Measurements from ENCODE around the gene CD300E. TPM values are rescaled to one million over a fixed set of nuclear protein-coding genes. Genes with fewer than 3 reads are reported as not detected.

Gene CD300E
- polyA plus RNA-seq, 2 donors, result 0.02 to 0.12 TPM

- H3K4me1 ChIP-seq (ENCODE audit: control insufficient read depth in 2 of 2, insufficient read depth in 2 of 2, low read length in 1 of 2), result no peaks in the 10 kb centered on the region
- H3K27ac ChIP-seq (ENCODE audit: low read depth in 2 of 2, low read length in 1 of 2), result no peak overlapping the region
- no peak overlapping the region for H3K4me3 ChIP-seq (ENCODE audit: low read depth in 1 of 2, low read length in 2 of 2)
- no peaks in the 10 kb centered on the region for H3K36me3 ChIP-seq (ENCODE audit: control insufficient read depth in 2 of 2, insufficient read depth in 2 of 2, low read length in 1 of 2)
- 56 to 61% methylated on average over 3 of the region's 3 CpGs for WGBS, 2 donors
- peaks cover 0 to 4% of the 10 kb centered on the region in 2 donors for H3K27me3 ChIP-seq (ENCODE audit: control insufficient read depth in 1 of 2, insufficient read depth in 2 of 2, low read length in 2 of 2)
- peaks cover 0 to 9% of the 10 kb centered on the region in 2 donors for H3K9me3 ChIP-seq (ENCODE audit: control insufficient read depth in 2 of 2, insufficient read depth in 1 of 2, low read depth in 1 of 2, low read length in 1 of 2)
These were observed 2.1 kb upstream of the CD300E start for GRCh38 chr17:74625661-74626060.

- WGBS, 2 donors, result 73 to 97% methylated on average over 1 of the region's 1 CpG
- no peaks in the 10 kb centered on the region for H3K4me1 ChIP-seq (ENCODE audit: control insufficient read depth in 2 of 2, insufficient read depth in 2 of 2, low read length in 1 of 2)
- H3K4me3 ChIP-seq (ENCODE audit: low read depth in 1 of 2, low read length in 2 of 2), result no peak overlapping the region
These were observed 593 bp upstream of the CD300E start for GRCh38 chr17:74624131-74624530.

DNA sequence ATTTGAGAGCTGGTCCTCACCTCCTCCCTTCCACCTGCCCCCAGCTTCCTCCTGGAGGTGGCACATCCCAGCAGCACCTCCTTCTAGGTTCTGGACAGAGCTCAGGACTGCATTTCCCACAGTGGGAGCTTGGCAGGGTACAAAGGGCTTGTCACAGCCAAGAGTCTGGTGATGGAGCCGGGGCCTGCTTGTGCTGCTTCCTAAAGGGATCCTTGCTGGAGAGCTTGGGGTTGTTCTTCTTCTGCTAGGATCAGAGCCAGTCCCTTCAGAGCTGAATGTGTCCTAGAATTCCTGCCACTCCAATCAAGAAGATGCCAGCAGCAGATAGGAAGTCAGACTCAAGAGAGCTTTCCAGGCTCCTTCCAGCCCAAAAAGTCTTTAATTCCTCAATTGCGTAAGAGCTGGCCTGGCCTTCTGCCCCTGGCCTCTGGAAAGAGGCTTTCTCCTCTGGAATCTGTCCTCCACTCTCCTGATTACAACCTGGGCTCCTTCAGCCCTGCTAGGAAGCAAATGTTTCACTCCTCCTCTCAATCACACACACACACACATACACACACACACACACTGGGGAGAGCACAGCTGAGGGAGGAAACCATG is 4.4 kb downstream of the CD300E start:
- Histone ChIP-seq H3K36me3 (ENCODE audit: control insufficient read depth in 2 of 2, insufficient read depth in 2 of 2, low read length in 1 of 2) (no peaks in the 10 kb centered on the region), H3K27me3 (ENCODE audit: control insufficient read depth in 1 of 2, insufficient read depth in 2 of 2, low read length in 2 of 2) (no peaks in the 10 kb centered on the region), H3K4me1 (ENCODE audit: control insufficient read depth in 2 of 2, insufficient read depth in 2 of 2, low read length in 1 of 2) (no peaks in the 10 kb centered on the region), H3K4me3 (ENCODE audit: low read depth in 1 of 2, low read length in 2 of 2) (no peak overlapping the region), H3K27ac (ENCODE audit: low read depth in 2 of 2, low read length in 1 of 2) (no peak overlapping the region), H3K9me3 (ENCODE audit: control insufficient read depth in 2 of 2, insufficient read depth in 1 of 2, low read depth in 1 of 2, low read length in 1 of 2) (no peaks in the 10 kb centered on the region)
- 61 to 70% methylated on average over 2 of the region's 2 CpGs for WGBS, 2 donors

More at GRCh38 chr17:74624131-74624530, 593 bp upstream of the CD300E start:
- Histone ChIP-seq H3K27me3 (ENCODE audit: control insufficient read depth in 1 of 2, insufficient read depth in 2 of 2, low read length in 2 of 2) (no peaks in the 10 kb centered on the region), H3K9me3 (ENCODE audit: control insufficient read depth in 2 of 2, insufficient read depth in 1 of 2, low read depth in 1 of 2, low read length in 1 of 2) (peaks cover 0 to 5% of the 10 kb centered on the region in 2 donors), H3K27ac (ENCODE audit: low read depth in 2 of 2, low read length in 1 of 2) (no peak overlapping the region), H3K36me3 (ENCODE audit: control insufficient read depth in 2 of 2, insufficient read depth in 2 of 2, low read length in 1 of 2) (no peaks in the 10 kb centered on the region)

DNA sequence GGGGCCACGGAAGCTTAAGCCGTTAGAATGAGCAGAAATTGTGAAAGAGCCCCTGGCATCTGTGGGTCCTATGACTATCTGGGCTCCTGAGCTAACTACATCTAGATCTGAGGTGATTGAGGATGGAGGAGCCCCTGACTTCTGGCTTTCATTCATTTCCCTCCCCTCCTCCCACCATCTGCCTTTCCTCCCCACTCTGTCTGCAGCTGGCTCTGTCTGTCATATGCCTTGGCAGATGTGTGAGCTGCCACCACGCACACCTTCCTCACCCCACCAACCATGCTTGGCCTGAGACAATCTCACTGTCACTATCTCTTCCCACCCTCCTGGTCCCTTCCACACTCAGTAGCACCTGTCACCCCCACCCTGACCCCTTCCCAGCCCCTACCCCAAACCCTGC is 5.1 kb downstream of the CD300E start:
- 54 to 59% methylated on average over 3 of the region's 3 CpGs for WGBS, 2 donors
- Histone ChIP-seq H3K4me3 (ENCODE audit: low read depth in 1 of 2, low read length in 2 of 2) (no peak overlapping the region), H3K27me3 (ENCODE audit: control insufficient read depth in 1 of 2, insufficient read depth in 2 of 2, low read length in 2 of 2) (no peaks in the 10 kb centered on the region), H3K27ac (ENCODE audit: low read depth in 2 of 2, low read length in 1 of 2) (no peak overlapping the region), H3K9me3 (ENCODE audit: control insufficient read depth in 2 of 2, insufficient read depth in 1 of 2, low read depth in 1 of 2, low read length in 1 of 2) (no peaks in the 10 kb centered on the region), H3K36me3 (ENCODE audit: control insufficient read depth in 2 of 2, insufficient read depth in 2 of 2, low read length in 1 of 2) (no peaks in the 10 kb centered on the region), H3K4me1 (ENCODE audit: control insufficient read depth in 2 of 2, insufficient read depth in 2 of 2, low read length in 1 of 2) (no peaks in the 10 kb centered on the region)

- H3K36me3 ChIP-seq (ENCODE audit: control insufficient read depth in 2 of 2, insufficient read depth in 2 of 2, low read length in 1 of 2), result no peaks in the 10 kb centered on the region
- no peaks in the 10 kb centered on the region for H3K27me3 ChIP-seq (ENCODE audit: control insufficient read depth in 1 of 2, insufficient read depth in 2 of 2, low read length in 2 of 2)
- no peak overlapping the region for H3K4me3 ChIP-seq (ENCODE audit: low read depth in 1 of 2, low read length in 2 of 2)
- WGBS, 2 donors, result 93 to 94% methylated on average over 7 of the region's 7 CpGs
- H3K27ac ChIP-seq (ENCODE audit: low read depth in 2 of 2, low read length in 1 of 2), result no peak overlapping the region
- H3K9me3 ChIP-seq (ENCODE audit: control insufficient read depth in 2 of 2, insufficient read depth in 1 of 2, low read depth in 1 of 2, low read length in 1 of 2), result no peaks in the 10 kb centered on the region
- no peaks in the 10 kb centered on the region for H3K4me1 ChIP-seq (ENCODE audit: control insufficient read depth in 2 of 2, insufficient read depth in 2 of 2, low read length in 1 of 2)
These were observed 6.8 kb downstream of the CD300E start for GRCh38 chr17:74616696-74617095.

GRCh38 chr17:74612046-74612445 is 11.5 kb downstream of the CD300E start:
- no peaks in the 10 kb centered on the region for H3K27me3 ChIP-seq (ENCODE audit: control insufficient read depth in 1 of 2, insufficient read depth in 2 of 2, low read length in 2 of 2)
- WGBS, 2 donors, result 83 to 85% methylated on average over 6 of the region's 6 CpGs

DNA sequence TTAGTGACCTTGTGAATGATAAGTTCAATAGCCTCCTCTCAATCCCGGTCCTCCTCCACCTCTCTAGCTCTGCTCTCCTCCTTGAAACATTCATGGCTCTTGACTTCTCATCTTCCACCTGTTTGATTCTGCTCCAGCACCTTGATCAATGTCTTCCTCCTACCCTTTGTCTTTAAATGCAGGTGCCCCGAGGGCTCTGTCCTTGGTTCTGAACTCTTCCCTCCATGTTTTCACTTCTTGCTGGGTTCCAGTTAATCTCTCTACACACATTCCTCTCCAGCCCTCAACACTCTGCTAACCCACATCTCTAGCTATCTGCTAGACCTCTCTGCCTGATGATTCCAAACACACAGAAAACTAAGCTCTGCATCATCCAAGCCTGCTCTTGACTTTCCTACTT is 13.4 kb downstream of the CD300E start:
- 25 to 32% methylated on average over 2 of the region's 2 CpGs for WGBS, 2 donors
- Histone ChIP-seq H3K36me3 (ENCODE audit: control insufficient read depth in 2 of 2, insufficient read depth in 2 of 2, low read length in 1 of 2) (no peaks in the 10 kb centered on the region), H3K27me3 (ENCODE audit: control insufficient read depth in 1 of 2, insufficient read depth in 2 of 2, low read length in 2 of 2) (no peaks in the 10 kb centered on the region), H3K27ac (ENCODE audit: low read depth in 2 of 2, low read length in 1 of 2) (no peak overlapping the region), H3K4me3 (ENCODE audit: low read depth in 1 of 2, low read length in 2 of 2) (no peak overlapping the region), H3K9me3 (ENCODE audit: control insufficient read depth in 2 of 2, insufficient read depth in 1 of 2, low read depth in 1 of 2, low read length in 1 of 2) (peaks cover 0 to 2% of the 10 kb centered on the region in 2 donors), H3K4me1 (ENCODE audit: control insufficient read depth in 2 of 2, insufficient read depth in 2 of 2, low read length in 1 of 2) (peaks cover 3 to 4% of the 10 kb centered on the region in 2 donors)

More at GRCh38 chr17:74612046-74612445, 11.5 kb downstream of the CD300E start:
- no peaks in the 10 kb centered on the region for H3K36me3 ChIP-seq (ENCODE audit: control insufficient read depth in 2 of 2, insufficient read depth in 2 of 2, low read length in 1 of 2)
- H3K4me1 ChIP-seq (ENCODE audit: control insufficient read depth in 2 of 2, insufficient read depth in 2 of 2, low read length in 1 of 2), result no peaks in the 10 kb centered on the region
- H3K9me3 ChIP-seq (ENCODE audit: control insufficient read depth in 2 of 2, insufficient read depth in 1 of 2, low read depth in 1 of 2, low read length in 1 of 2), result peaks cover 0 to 2% of the 10 kb centered on the region in 2 donors
- H3K4me3 ChIP-seq (ENCODE audit: low read depth in 1 of 2, low read length in 2 of 2), result no peak overlapping the region
- no peak overlapping the region for H3K27ac ChIP-seq (ENCODE audit: low read depth in 2 of 2, low read length in 1 of 2)

DNA sequence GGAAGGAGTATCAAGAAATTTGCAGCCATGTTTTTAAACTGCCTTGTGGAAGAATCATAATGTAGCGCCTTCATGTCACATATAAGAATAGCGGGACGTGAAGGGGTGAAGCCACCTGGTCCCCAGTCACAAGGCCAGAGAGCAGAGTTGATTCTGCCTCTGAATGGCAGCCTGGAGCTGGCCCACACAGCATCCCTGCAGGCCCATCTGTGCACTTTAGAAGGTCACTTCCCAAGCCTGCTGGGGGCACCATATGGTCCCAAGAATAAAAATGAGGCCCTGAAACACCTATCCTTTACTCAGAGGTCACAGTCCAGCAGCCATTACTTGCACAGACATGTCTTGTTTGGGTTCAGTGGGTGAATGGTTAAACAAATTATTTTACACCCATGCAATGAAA is 15.0 kb downstream of the CD300E start:
- Histone ChIP-seq H3K4me3 (ENCODE audit: low read depth in 1 of 2, low read length in 2 of 2) (no peak overlapping the region), H3K27ac (ENCODE audit: low read depth in 2 of 2, low read length in 1 of 2) (no peak overlapping the region), H3K9me3 (ENCODE audit: control insufficient read depth in 2 of 2, insufficient read depth in 1 of 2, low read depth in 1 of 2, low read length in 1 of 2) (peaks cover 0 to 2% of the 10 kb centered on the region in 2 donors), H3K27me3 (ENCODE audit: control insufficient read depth in 1 of 2, insufficient read depth in 2 of 2, low read length in 2 of 2) (no peaks in the 10 kb centered on the region), H3K36me3 (ENCODE audit: control insufficient read depth in 2 of 2, insufficient read depth in 2 of 2, low read length in 1 of 2) (no peaks in the 10 kb centered on the region), H3K4me1 (ENCODE audit: control insufficient read depth in 2 of 2, insufficient read depth in 2 of 2, low read length in 1 of 2) (peaks cover 4 to 10% of the 10 kb centered on the region in 2 donors)
- WGBS, 2 donors, result 95 to 97% methylated on average over 3 of the region's 3 CpGs

DNA sequence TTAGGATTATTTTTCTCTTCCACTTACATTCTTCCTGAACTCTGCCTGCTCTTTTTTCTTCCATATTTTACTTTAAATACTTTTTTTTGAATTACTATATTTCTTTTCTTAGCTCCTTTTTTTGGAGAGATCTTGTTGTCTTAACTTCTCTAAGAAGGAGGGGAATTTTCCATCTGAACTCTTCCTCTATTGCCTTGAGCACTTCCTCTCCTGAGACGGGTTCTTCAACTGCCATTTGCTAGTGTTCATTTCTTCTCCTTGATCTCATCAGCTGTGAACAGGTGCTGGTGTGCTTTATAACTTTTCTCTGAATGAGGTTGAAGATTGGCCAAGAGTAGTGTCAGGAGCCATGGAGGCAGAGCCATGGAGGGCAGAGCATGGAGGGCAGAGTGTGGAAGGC is 16.3 kb downstream of the CD300E start:
- 39% methylated on average over 1 of the region's 1 CpG for WGBS, 2 donors

GRCh38 chr17:74606050-74606449 is 17.5 kb downstream of the CD300E start:
- WGBS, 2 donors, result 83 to 91% methylated on average over 8 of the region's 8 CpGs
- Histone ChIP-seq H3K4me1 (ENCODE audit: control insufficient read depth in 2 of 2, insufficient read depth in 2 of 2, low read length in 1 of 2) (peaks cover 4 to 10% of the 10 kb centered on the region in 2 donors), H3K9me3 (ENCODE audit: control insufficient read depth in 2 of 2, insufficient read depth in 1 of 2, low read depth in 1 of 2, low read length in 1 of 2) (peaks cover 0 to under 1% of the 10 kb centered on the region in 2 donors), H3K36me3 (ENCODE audit: control insufficient read depth in 2 of 2, insufficient read depth in 2 of 2, low read length in 1 of 2) (no peaks in the 10 kb centered on the region), H3K27ac (ENCODE audit: low read depth in 2 of 2, low read length in 1 of 2) (no peak overlapping the region), H3K4me3 (ENCODE audit: low read depth in 1 of 2, low read length in 2 of 2) (no peak overlapping the region), H3K27me3 (ENCODE audit: control insufficient read depth in 1 of 2, insufficient read depth in 2 of 2, low read length in 2 of 2) (no peaks in the 10 kb centered on the region)

More for the DNA sequence above, 16.3 kb downstream of the CD300E start:
- Histone ChIP-seq H3K9me3 (ENCODE audit: control insufficient read depth in 2 of 2, insufficient read depth in 1 of 2, low read depth in 1 of 2, low read length in 1 of 2) (peaks cover 0 to 2% of the 10 kb centered on the region in 2 donors), H3K27ac (ENCODE audit: low read depth in 2 of 2, low read length in 1 of 2) (no peak overlapping the region), H3K4me1 (ENCODE audit: control insufficient read depth in 2 of 2, insufficient read depth in 2 of 2, low read length in 1 of 2) (peaks cover 4 to 10% of the 10 kb centered on the region in 2 donors), H3K36me3 (ENCODE audit: control insufficient read depth in 2 of 2, insufficient read depth in 2 of 2, low read length in 1 of 2) (no peaks in the 10 kb centered on the region), H3K4me3 (ENCODE audit: low read depth in 1 of 2, low read length in 2 of 2) (no peak overlapping the region), H3K27me3 (ENCODE audit: control insufficient read depth in 1 of 2, insufficient read depth in 2 of 2, low read length in 2 of 2) (no peaks in the 10 kb centered on the region)

Measured in esophagus (tissue), 2 donors.